SK-N-SH (cell line): ENCODE data around the gene TMEM131. TPM values are rescaled to one million over a fixed set of nuclear protein-coding genes. Genes with fewer than 3 reads are reported as not detected.

Experiments used
- CTCF ChIA-PET: fragments of 300-600, 350-600 bp; formaldehyde crosslinking; extraction: SDS; loops from one replicate; lab custom pipeline; 2021; lab: Yijun Ruan, JAX
- POLR2A ChIA-PET: fragments of 350-600 bp; sonication (Branson Sonifier 250); formaldehyde crosslinking; extraction: SDS; loops from one replicate; lab custom pipeline; 2020; ENCODE audit warnings: antibody characterized with exemption, inconsistent platforms; lab: Yijun Ruan, JAX
- DNase-seq: peaks from one replicate; pipeline ENCODE4 v3.0.0; 2012
- H2AFZ ChIP-seq: fragments of 200-600 bp; sonication (generic); 2 replicates; pipeline ENCODE4 v1.8.1; 2016; ENCODE audit warnings: antibody characterized with exemption, mild to moderate bottlenecking, low read depth
- H3F3A ChIP-seq: fragments of 200-600 bp; sonication (generic); replicated peaks from 2 replicates; pipeline ENCODE3; 2016; ENCODE audit warnings: antibody characterized with exemption, mild to moderate bottlenecking; ENCODE audit not compliant: insufficient read depth
- H3K27ac ChIP-seq, 2 experiments: fragments of 200-500 bp in 1 of 2; fragments of 200-600 bp in 1 of 2; sonication (Bioruptor generic) in 1 of 2; sonication (generic), shearing (Covaris generic) in 1 of 2; 2 replicates each; pipeline versions ENCODE4 v1.5.1 to v1.6.1; 2014 to 2016; ENCODE audit warnings: low read depth in 2 of 2, inconsistent platforms in 1 of 2, low read length in 1 of 2, mild to moderate bottlenecking in 1 of 2, mixed read lengths in 1 of 2
- H3K27me3 ChIP-seq: fragments of 200-600 bp; sonication (generic), shearing (Covaris generic); 2 replicates; pipeline ENCODE4 v1.6.1; 2016; ENCODE audit warnings: mixed run types; ENCODE audit not compliant: insufficient read depth
- H3K36me3 ChIP-seq, 2 experiments: fragments of 200-500 bp in 1 of 2; fragments of 200-600 bp in 1 of 2; sonication (Bioruptor generic) in 1 of 2; sonication (generic) in 1 of 2; replicated peaks in 1 of 2; 2 replicates each; pipeline versions ENCODE3 to v1.5.1; 2014 to 2016; ENCODE audit warnings: low read length in 1 of 2, mild to moderate bottlenecking in 1 of 2; ENCODE audit not compliant: insufficient read depth in 2 of 2, control insufficient read depth in 1 of 2
- H3K4me1 ChIP-seq, 2 experiments: fragments of 200-500 bp in 1 of 2; fragments of 200-600 bp in 1 of 2; sonication (Bioruptor generic) in 1 of 2; sonication (generic), shearing (Covaris generic) in 1 of 2; 2 replicates each; pipeline versions ENCODE4 v1.5.1 to v1.6.1; 2014 to 2016; ENCODE audit warnings: low read depth in 1 of 2, low read length in 1 of 2, mixed run types in 1 of 2; ENCODE audit not compliant: insufficient read depth in 2 of 2, control insufficient read depth in 1 of 2
- H3K4me2 ChIP-seq: fragments of 200-600 bp; sonication (generic), shearing (Covaris generic); 2 replicates; pipeline ENCODE4 v1.6.1; 2017; ENCODE audit warnings: mixed run types
- H3K4me3 ChIP-seq, 2 experiments: fragments of 200-500 bp in 1 of 2; fragments of 200-600 bp in 1 of 2; sonication (Bioruptor generic) in 1 of 2; sonication (generic), shearing (Covaris generic) in 1 of 2; 2 replicates each; pipeline versions ENCODE4 v1.5.1 to v1.8.1; 2014 to 2016; ENCODE audit warnings: low read depth in 2 of 2, inconsistent platforms in 1 of 2, low read length in 1 of 2, mild to moderate bottlenecking in 1 of 2, mixed read lengths in 1 of 2, moderate library complexity in 1 of 2
- H3K79me2 ChIP-seq: fragments of 200-600 bp; sonication (generic); 2 replicates; pipeline ENCODE4 v1.8.1; 2017; ENCODE audit warnings: mild to moderate bottlenecking; ENCODE audit not compliant: insufficient read depth
- H3K9ac ChIP-seq: fragments of 200-600 bp; sonication (generic); 2 replicates; pipeline ENCODE4 v1.6.1; 2017; ENCODE audit warnings: mixed run types
- H3K9me2 ChIP-seq: fragments of 200-600 bp; sonication (generic); 2 replicates; pipeline ENCODE4 v1.6.1; 2017; ENCODE audit warnings: mixed run types
- H3K9me3 ChIP-seq: fragments of 200-600 bp; sonication (generic); 2 replicates; pipeline ENCODE4 v1.6.1; 2017; ENCODE audit warnings: mixed run types, mild to moderate bottlenecking, moderate library complexity
- H4K20me1 ChIP-seq: fragments of 200-600 bp; sonication (generic); 2 replicates; pipeline ENCODE4 v1.6.1; 2017; ENCODE audit warnings: mild to moderate bottlenecking, mixed run types; ENCODE audit not compliant: insufficient read depth
- CHD2 ChIP-seq: fragments of 150-350 bp; IDR thresholded peaks from 2 replicates; pipeline ENCODE4 v1.6.1; 2018; ENCODE audit warnings: low read length; ENCODE audit not compliant: partially characterized antibody
- ELF1 ChIP-seq: IDR thresholded peaks from 2 replicates; pipeline ENCODE4 v1.4.0; 2012
- EZH2phosphoT487 ChIP-seq: fragments of 200-600 bp; sonication (generic); IDR thresholded peaks from 2 replicates; pipeline ENCODE4 v1.6.1; 2017; ENCODE audit warnings: low read depth, mixed run types, mild to moderate bottlenecking, antibody characterized with exemption, moderate library complexity, borderline replicate concordance
- FOSL2 ChIP-seq: IDR thresholded peaks from 2 replicates; pipeline ENCODE4 v1.4.0; 2012; ENCODE audit warnings: low read depth, mild to moderate bottlenecking, moderate library complexity, borderline replicate concordance
- IRF3 ChIP-seq: fragments of 150-350 bp; IDR thresholded peaks from 2 replicates; pipeline ENCODE4 v1.6.1; 2016; ENCODE audit warnings: mild to moderate bottlenecking, low read depth, low read length
- JUND ChIP-seq: IDR thresholded peaks from 2 replicates; pipeline ENCODE4 v1.4.0; 2012
- MEF2A ChIP-seq: IDR thresholded peaks from 2 replicates; pipeline ENCODE4 v1.4.0; 2012; ENCODE audit warnings: low read depth, borderline replicate concordance
- NFIC ChIP-seq: IDR thresholded peaks from 2 replicates; pipeline ENCODE4 v1.4.0; 2012; ENCODE audit warnings: borderline replicate concordance
- RCOR1 ChIP-seq: fragments of 150-350 bp; IDR thresholded peaks from 2 replicates; pipeline ENCODE4 v1.6.1; 2017; ENCODE audit warnings: antibody characterized with exemption, low read length
- REST ChIP-seq: IDR thresholded peaks from 2 replicates; pipeline ENCODE4 v1.6.1; 2012; ENCODE audit warnings: mild to moderate bottlenecking, low read depth, low read length, moderate library complexity
- RFX5 ChIP-seq: IDR thresholded peaks from 2 replicates; pipeline ENCODE4 v1.6.1; 2012; ENCODE audit warnings: mild to moderate bottlenecking, improper control_type of control experiment, low read length
- TCF12 ChIP-seq: IDR thresholded peaks from 2 replicates; pipeline ENCODE4 v1.4.0; 2012
- TEAD4 ChIP-seq: IDR thresholded peaks from 2 replicates; pipeline ENCODE4 v1.4.0; 2012; ENCODE audit warnings: mild to moderate bottlenecking, borderline replicate concordance; ENCODE audit not compliant: insufficient read depth
- USF2 ChIP-seq: fragments of 150-350 bp; IDR thresholded peaks from 2 replicates; pipeline ENCODE4 v1.6.1; 2017; ENCODE audit warnings: antibody characterized with exemption, low read length, low read depth, borderline replicate concordance
- ZBTB33 ChIP-seq: IDR thresholded peaks from 2 replicates; pipeline ENCODE4 v1.4.0; 2012; ENCODE audit warnings: low read depth, borderline replicate concordance
- WGBS: methylation state at CpG from one replicate; pipeline ENCODE4 v1.1.6; 2017; ENCODE audit warnings: low lambda C conversion rate; 5-methylcytosine and 5-hydroxymethylcytosine counted together
- polyA plus RNA-seq, 3 experiments: library from polyadenylated mRNA; depleted of rRNA; stranded (reverse); fragments of >200 nt; gene quantifications; 2 replicates each; pipeline ENCODE4 v1.2.3, GENCODE V29; 2012

TMEM131 gene
- polyA plus RNA-seq, 1 of the 3 experiments (the other 2 are of a cell fraction), result 9.1 TPM

DNA sequence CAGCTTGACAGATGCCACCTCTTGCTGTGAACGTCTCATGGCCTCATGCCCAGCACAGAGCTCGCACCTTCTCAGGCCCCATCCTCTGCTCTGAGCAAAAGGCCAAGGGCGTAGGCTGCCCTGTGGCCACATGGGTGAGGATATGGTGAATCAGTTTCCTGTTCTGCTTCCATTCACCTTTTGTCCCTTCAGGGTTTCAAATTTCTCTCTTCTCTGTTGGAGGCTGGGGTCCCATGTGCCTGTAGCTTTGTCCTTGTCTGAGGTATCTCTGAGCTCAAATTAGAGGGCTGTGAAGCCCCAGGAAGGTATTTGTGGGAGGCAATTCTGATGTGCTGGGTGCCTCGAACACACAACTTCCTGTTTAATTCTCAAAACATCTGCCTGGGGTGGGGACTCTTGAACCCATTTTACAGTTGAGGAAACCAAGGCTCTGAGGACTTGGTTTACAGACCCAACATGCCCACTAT is 253.3 kb downstream of the TMEM131 start:
- Histone ChIP-seq H3K9me3 (no peaks in the 10 kb centered on the region), H3K36me3 (no peaks in the 10 kb centered on the region), H3K9me2 (no peaks in the 10 kb centered on the region), H3K4me1 (peaks cover 0 to 2% of the 10 kb centered on the region in 2 experiments; a peak in 1 of 4 replicates), H3K4me2 (no peak overlapping the region), H3K27ac (no peak overlapping the region), H3K79me2 (no peaks in the 10 kb centered on the region), H4K20me1 (no peaks in the 10 kb centered on the region), H3K27me3 (no peaks in the 10 kb centered on the region), H3K4me3 (no peak overlapping the region), H2AFZ (no peak overlapping the region), H3F3A (no peaks in the 10 kb centered on the region), H3K9ac (no peak overlapping the region)
- ChIA-PET POLR2A (no interaction called here), CTCF (interaction anchor here (1.1 to 3.5 kb wide), 4 partner anchors 11 to 152 kb away, joined by 4 to 37 read pairs (median 13); no protein-coding TSS in a partner anchor)
- TF ChIP-seq RCOR1, result no peak
- TF ChIP-seq ZBTB33, result no peak
- TF ChIP-seq IRF3, result no peak
- no peak for TF ChIP-seq TCF12
- TF ChIP-seq ELF1, result no peak
- TF ChIP-seq TEAD4, result no peak
- TF ChIP-seq NFIC, result no peak
- TF ChIP-seq JUND, result no peak
- TF ChIP-seq REST, result no peak
- no peak for TF ChIP-seq RFX5
- no peak for TF ChIP-seq USF2
- no peak for TF ChIP-seq MEF2A
- TF ChIP-seq FOSL2, result no peak
- no peak for TF ChIP-seq EZH2phosphoT487
- TF ChIP-seq CHD2, result no peak
- 83% methylated on average over 4 of the region's 4 CpGs for WGBS
- DNase-seq, result no peak
